ENCODE measurements around the gene MAST3. TPM values are rescaled to one million over a fixed set of nuclear protein-coding genes. Genes with fewer than 3 reads are reported as not detected.
A peak's percentile ranks its signal among the peaks of the same experiment; 100 is the strongest.

The MAST3 gene
- total RNA-seq, 2 experiments from 2014 or later, result 22.9 to 25.1 TPM

- Mint-ChIP-seq H3K36me3 (ENCODE audit: low read depth) (peaks cover 36% of the 10 kb centered on the region), H3K9me3 (ENCODE audit: insufficient read depth) (no peaks in the 10 kb centered on the region), H3K27me3 (ENCODE audit: low read depth) (no peaks in the 10 kb centered on the region), H3K4me3 (no peak overlapping the region), H3K4me1 (ENCODE audit: low read depth) (peaks cover 40% of the 10 kb centered on the region), H3K27ac (no peak overlapping the region)
- ChIA-PET CTCF (interaction anchor here (1.6 to 1.8 kb wide), 2 partner anchors 10 to 29 kb away, joined by 5 read pairs; partner anchors contain the start of gene PIK3R2), POLR2A (no interaction called here)
- DNase-seq, result no peak
- no peak for ATAC-seq
Measured at GRCh38 chr19:18122860-18123795, 25.6 kb downstream of the MAST3 start.

- CTCF ChIA-PET, result interaction anchor here (1.8 kb wide), 1 partner anchor 10 kb away, joined by 5 read pairs; no protein-coding TSS in a partner anchor
- no peak overlapping the region for H3K27ac Mint-ChIP-seq
- H3K27me3 Mint-ChIP-seq (ENCODE audit: low read depth), result no peaks in the 10 kb centered on the region
- ATAC-seq (no peak), DNase-seq (no peak)
- POLR2A ChIA-PET, result no interaction called here
- peaks cover 39% of the 10 kb centered on the region for H3K4me1 Mint-ChIP-seq (ENCODE audit: low read depth)
- peaks cover 42% of the 10 kb centered on the region for H3K36me3 Mint-ChIP-seq (ENCODE audit: low read depth)
- no peak overlapping the region for H3K4me3 Mint-ChIP-seq
- H3K9me3 Mint-ChIP-seq (ENCODE audit: insufficient read depth), result no peaks in the 10 kb centered on the region
Measured at GRCh38 chr19:18123819-18124218, 26.2 kb downstream of the MAST3 start.

- peaks cover 49% of the 10 kb centered on the region for H3K36me3 Mint-ChIP-seq (ENCODE audit: low read depth)
Measured at GRCh38 chr19:18126097-18126496, 28.5 kb downstream of the MAST3 start.

GRCh38 chr19:18128044-18128443 lies 30.5 kb downstream of the MAST3 start:
- no peak overlapping the region for H3K4me3 Mint-ChIP-seq
- H3K36me3 Mint-ChIP-seq (ENCODE audit: low read depth), result peaks cover 49% of the 10 kb centered on the region
- CTCF ChIA-PET, result interaction anchor here (0.9 to 1.7 kb wide), 5 partner anchors 14 to 152 kb away, joined by 3 to 5 read pairs (median 4); partner anchors contain the start of genes ARRDC2 and PIK3R2
- H3K27me3 Mint-ChIP-seq (ENCODE audit: low read depth), result no peaks in the 10 kb centered on the region
- ATAC-seq, result peak; percentile 47
- no peaks in the 10 kb centered on the region for H3K9me3 Mint-ChIP-seq (ENCODE audit: insufficient read depth)
- H3K4me1 Mint-ChIP-seq (ENCODE audit: low read depth), result peaks cover 12% of the 10 kb centered on the region
- POLR2A ChIA-PET, result no interaction called here
- peak overlapping the region; percentile 81 for H3K27ac Mint-ChIP-seq
- peak; percentile 46 for DNase-seq

More at GRCh38 chr19:18126097-18126496, 28.5 kb downstream of the MAST3 start:
- ChIA-PET POLR2A (interaction anchor here (0.6 to 0.7 kb wide), 2 partner anchors 47 to 152 kb away, joined by 3 to 4 read pairs; no protein-coding TSS in a partner anchor), CTCF (interaction anchor here (1.4 kb wide), 1 partner anchor 13 kb away, joined by 3 read pairs; no protein-coding TSS in a partner anchor)
- H3K9me3 Mint-ChIP-seq (ENCODE audit: insufficient read depth), result no peaks in the 10 kb centered on the region
- H3K27ac Mint-ChIP-seq, result peak overlapping the region; percentile 32
- no peaks in the 10 kb centered on the region for H3K27me3 Mint-ChIP-seq (ENCODE audit: low read depth)
- no peak overlapping the region for H3K4me3 Mint-ChIP-seq
- H3K4me1 Mint-ChIP-seq (ENCODE audit: low read depth), result peaks cover 19% of the 10 kb centered on the region
- ATAC-seq, result no peak
- DNase-seq, result no peak

- H3K36me3 Mint-ChIP-seq (ENCODE audit: low read depth), result peaks cover 45% of the 10 kb centered on the region
- no peaks in the 10 kb centered on the region for H3K9me3 Mint-ChIP-seq (ENCODE audit: insufficient read depth)
- H3K27me3 Mint-ChIP-seq (ENCODE audit: low read depth), result no peaks in the 10 kb centered on the region
Measured at GRCh38 chr19:18128805-18129204, 31.2 kb downstream of the MAST3 start.

GRCh38 chr19:18130523-18131242 lies 33.1 kb downstream of the MAST3 start:
- ChIA-PET CTCF (no interaction called here), POLR2A (no interaction called here)
- Mint-ChIP-seq H3K36me3 (ENCODE audit: low read depth) (peaks cover 44% of the 10 kb centered on the region), H3K27me3 (ENCODE audit: low read depth) (no peaks in the 10 kb centered on the region), H3K4me3 (no peak overlapping the region), H3K9me3 (ENCODE audit: insufficient read depth) (no peaks in the 10 kb centered on the region), H3K27ac (no peak overlapping the region), H3K4me1 (ENCODE audit: low read depth) (peaks cover 11% of the 10 kb centered on the region)
- no peak for DNase-seq
- ATAC-seq, result no peak

More at GRCh38 chr19:18128805-18129204, 31.2 kb downstream of the MAST3 start:
- Mint-ChIP-seq H3K4me3 (no peak overlapping the region), H3K27ac (peak overlapping the region; percentile 81), H3K4me1 (ENCODE audit: low read depth) (peaks cover 11% of the 10 kb centered on the region)
- ATAC-seq (no peak), DNase-seq (no peak)
- ChIA-PET POLR2A (interaction anchor here (1.6 kb wide), 1 partner anchor 10 kb away, joined by 4 read pairs; no protein-coding TSS in a partner anchor), CTCF (interaction anchor here (0.9 to 1.7 kb wide), 4 partner anchors 15 to 151 kb away, joined by 3 to 5 read pairs (median 4); partner anchors contain the start of genes ARRDC2 and PIK3R2)

GRCh38 chr19:18131841-18132596 lies 34.4 kb downstream of the MAST3 start:
- peak; percentile 18 for ATAC-seq
- no peak overlapping the region for H3K4me3 Mint-ChIP-seq
- no peaks in the 10 kb centered on the region for H3K9me3 Mint-ChIP-seq (ENCODE audit: insufficient read depth)
- ChIA-PET POLR2A (no interaction called here), CTCF (no interaction called here)
- peaks cover 40% of the 10 kb centered on the region for H3K36me3 Mint-ChIP-seq (ENCODE audit: low read depth)
- peaks cover 11% of the 10 kb centered on the region for H3K4me1 Mint-ChIP-seq (ENCODE audit: low read depth)
- DNase-seq, result no peak
- H3K27me3 Mint-ChIP-seq (ENCODE audit: low read depth), result no peaks in the 10 kb centered on the region
- H3K27ac Mint-ChIP-seq, result no peak overlapping the region

GRCh38 chr19:18135712-18136584 lies 38.4 kb downstream of the MAST3 start:
- no peaks in the 10 kb centered on the region for H3K4me1 Mint-ChIP-seq (ENCODE audit: low read depth)
- DNase-seq, result no peak
- no peak overlapping the region for H3K4me3 Mint-ChIP-seq
- H3K27ac Mint-ChIP-seq, result peak overlapping the region; percentile 57
- ATAC-seq, result no peak
- peaks cover 36% of the 10 kb centered on the region for H3K36me3 Mint-ChIP-seq (ENCODE audit: low read depth)
- H3K27me3 Mint-ChIP-seq (ENCODE audit: low read depth), result no peaks in the 10 kb centered on the region
- H3K9me3 Mint-ChIP-seq (ENCODE audit: insufficient read depth), result no peaks in the 10 kb centered on the region
- POLR2A ChIA-PET, result no interaction called here
- CTCF ChIA-PET, result no interaction called here

- Mint-ChIP-seq H3K27me3 (ENCODE audit: low read depth) (no peaks in the 10 kb centered on the region), H3K4me3 (no peak overlapping the region), H3K9me3 (ENCODE audit: insufficient read depth) (no peaks in the 10 kb centered on the region), H3K36me3 (ENCODE audit: low read depth) (peaks cover 36% of the 10 kb centered on the region), H3K4me1 (ENCODE audit: low read depth) (no peaks in the 10 kb centered on the region), H3K27ac (no peak overlapping the region)
- ChIA-PET CTCF (interaction anchor here (0.7 to 1.0 kb wide), 3 partner anchors 11 to 23 kb away, joined by 3 read pairs; no protein-coding TSS in a partner anchor), POLR2A (interaction anchor here (0.5 to 1.4 kb wide), 2 partner anchors 11 to 136 kb away, joined by 3 read pairs; no protein-coding TSS in a partner anchor)
- ATAC-seq (no peak), DNase-seq (no peak)
Measured at GRCh38 chr19:18137242-18137641, 39.7 kb downstream of the MAST3 start.

- ATAC-seq (no peak), DNase-seq (no peak)
- Mint-ChIP-seq H3K4me1 (ENCODE audit: low read depth) (no peaks in the 10 kb centered on the region), H3K27ac (no peak overlapping the region), H3K4me3 (no peak overlapping the region), H3K36me3 (ENCODE audit: low read depth) (peaks cover 33% of the 10 kb centered on the region), H3K9me3 (ENCODE audit: insufficient read depth) (no peaks in the 10 kb centered on the region), H3K27me3 (ENCODE audit: low read depth) (no peaks in the 10 kb centered on the region)
- ChIA-PET POLR2A (interaction anchor here (0.5 to 1.4 kb wide), 2 partner anchors 11 to 136 kb away, joined by 3 read pairs; no protein-coding TSS in a partner anchor), CTCF (interaction anchor here (0.7 to 1.0 kb wide), 3 partner anchors 10 to 23 kb away, joined by 3 read pairs; no protein-coding TSS in a partner anchor)
Measured at GRCh38 chr19:18137657-18138339, 40.2 kb downstream of the MAST3 start.

Data from activated CD8-positive, alpha-beta T cell treated with anti-CD3 and anti-CD28 coated beads, Interleukin-2, amount 10 ng/mL, durations not matched to agents 7 days and 5 days (primary cell).